PC-3 (cell line): Measurements from ENCODE around the gene TUBGCP6. TPM values are rescaled to one million over a fixed set of nuclear protein-coding genes. Genes with fewer than 3 reads are reported as not detected.

Experiments used
- ATAC-seq: fragments of 200-7000 bp; cut with Tn5 transposase; 2 replicates; pipeline ENCODE4 v1.9.1; 2020; ENCODE audit warnings: mild to moderate bottlenecking, moderate library complexity
- BruUV-seq: library from RNA; stranded (reverse); fragments of 400-500 nt; replicated peaks from 2 replicates; lab custom pipeline; 2021; lab: Mats Ljungman, UMichigan
- CTCF ChIA-PET: fragments of 300-600 bp; sonication (Branson Sonifier 250); formaldehyde crosslinking; loops from one replicate; lab custom pipeline; 2022; ENCODE audit warnings: antibody characterized with exemption; lab: Charles Lee
- POLR2A ChIA-PET: fragments of 300-600 bp; sonication (Branson Sonifier 250); formaldehyde crosslinking; loops from one replicate; lab custom pipeline; 2022; ENCODE audit warnings: antibody characterized with exemption; ENCODE audit not compliant: unreplicated experiment; lab: Charles Lee
- DNase-seq: peaks from one replicate; pipeline ENCODE4 v3.0.0-alpha.2; 2015
- H2AFZ ChIP-seq: fragments of 300-600 bp; sonication (generic); 2 replicates; pipeline ENCODE4 v1.6.0; 2016; ENCODE audit warnings: antibody characterized with exemption, low read length
- H3F3A ChIP-seq: fragments of 300-600 bp; sonication (generic); one replicate; pipeline ENCODE4 v1.6.0; 2017; ENCODE audit warnings: antibody characterized with exemption, low read length, control low read depth, mild to moderate bottlenecking; ENCODE audit not compliant: unreplicated experiment
- H3K27ac ChIP-seq: fragments of 300-600 bp; sonication (generic); 2 replicates; pipeline ENCODE4 v1.5.1; 2016; ENCODE audit warnings: mild to moderate bottlenecking, low read length
- H3K27me3 ChIP-seq: fragments of 300-600 bp; sonication (generic); 2 replicates; pipeline ENCODE4 v1.6.1; 2016; ENCODE audit warnings: low read length, mixed read lengths
- H3K36me3 ChIP-seq: fragments of 300-600 bp; sonication (generic); 2 replicates; pipeline ENCODE4 v1.6.1; 2016; ENCODE audit warnings: low read depth, mixed run types, low read length, mixed read lengths
- H3K4me1 ChIP-seq: fragments of 300-600 bp; sonication (generic); 2 replicates; pipeline ENCODE4 v1.5.1; 2016; ENCODE audit warnings: low read length; ENCODE audit not compliant: insufficient read depth
- H3K4me2 ChIP-seq: fragments of 300-600 bp; sonication (generic); 2 replicates; pipeline ENCODE4 v1.6.0; 2016; ENCODE audit warnings: low read length
- H3K4me3 ChIP-seq: fragments of 300-600 bp; sonication (generic); 2 replicates; pipeline ENCODE4 v1.5.1; 2016; ENCODE audit warnings: mild to moderate bottlenecking, low read length, mixed read lengths
- H3K79me2 ChIP-seq: fragments of 300-600 bp; sonication (generic); 2 replicates; pipeline ENCODE4 v1.6.1; 2017; ENCODE audit warnings: low read length, mixed read lengths
- H3K9ac ChIP-seq: fragments of 300-600 bp; sonication (generic); 2 replicates; pipeline ENCODE4 v1.6.0; 2016; ENCODE audit warnings: mild to moderate bottlenecking, low read length
- H3K9me2 ChIP-seq: fragments of 300-600 bp; sonication (generic); replicated peaks from 2 replicates; pipeline ENCODE4 v1.6.1; 2016; ENCODE audit warnings: mixed run types, low read length, mixed read lengths
- H3K9me3 ChIP-seq: fragments of 300-600 bp; sonication (generic); 2 replicates; pipeline ENCODE4 v1.6.1; 2016; ENCODE audit warnings: low read length, mixed read lengths
- H4K20me1 ChIP-seq: fragments of 300-600 bp; sonication (generic); 2 replicates; pipeline ENCODE4 v1.6.1; 2016; ENCODE audit warnings: low read length, mixed read lengths
- CTCF ChIP-seq: fragments of 300-600 bp; sonication (generic); conservative IDR thresholded peaks from 2 replicates; pipeline ENCODE4 v1.5.1; 2017; ENCODE audit warnings: antibody characterized with exemption, low read depth, mild to moderate bottlenecking, low read length
- EZH2 ChIP-seq: fragments of 300-600 bp; sonication (generic); IDR thresholded peaks from one replicate; pipeline ENCODE4 v1.6.1; 2017; ENCODE audit warnings: antibody characterized with exemption, mild to moderate bottlenecking, low read length; ENCODE audit not compliant: unreplicated experiment
- EZH2phosphoT487 ChIP-seq: fragments of 300-600 bp; sonication (generic); IDR thresholded peaks from 2 replicates; pipeline ENCODE4 v1.6.1; 2018; ENCODE audit warnings: mild to moderate bottlenecking, antibody characterized with exemption, low read length, borderline replicate concordance
- intact Hi-C: fragments of 100-400 bp; cut with micrococcal nuclease; formaldehyde crosslinking; loops from 2 replicates; pipeline ENCODE4 v1.9.0; 2023
- total RNA-seq: library from RNA; depleted of rRNA; stranded (reverse); fragments of >200 nt; gene quantifications from 2 replicates; pipeline ENCODE4 v1.2.3, GENCODE V29; 2014

TUBGCP6 gene
- total RNA-seq, 1 experiment from 2014 or later = 32.1 TPM

- no peak overlapping the region for H3K9ac ChIP-seq
- H2AFZ ChIP-seq = no peak overlapping the region
- no peaks in the 10 kb centered on the region for H4K20me1 ChIP-seq
- H3K4me3 ChIP-seq = no peak overlapping the region
- ATAC-seq = peak; percentile 51
- no peaks in the 10 kb centered on the region for H3K9me2 ChIP-seq
- no peaks in the 10 kb centered on the region for H3F3A ChIP-seq
- H3K4me2 ChIP-seq = no peak overlapping the region
- H3K27me3 ChIP-seq = no peaks in the 10 kb centered on the region
- TF ChIP-seq EZH2phosphoT487 (no peak), CTCF (no peak), EZH2 (no peak)
- peak; percentile 51 for DNase-seq
- CTCF ChIA-PET = no interaction called here
- no peak overlapping the region for H3K27ac ChIP-seq
- POLR2A ChIA-PET = no interaction called here
- intact Hi-C loops = no loop called here
- H3K36me3 ChIP-seq = peaks cover 5% of the 10 kb centered on the region; the same call in 1 of the 2 replicates
- no peaks in the 10 kb centered on the region for H3K9me3 ChIP-seq
- no TSS peak for BruUV-seq
- no peaks in the 10 kb centered on the region for H3K79me2 ChIP-seq
- H3K4me1 ChIP-seq = no peaks in the 10 kb centered on the region
Observed at GRCh38 chr22:50218996-50219727, 25.7 kb downstream of the TUBGCP6 start.

- no peak; the same call in 1 of the 2 replicates for ATAC-seq
- ChIA-PET CTCF (no interaction called here), POLR2A (no interaction called here)
- TF ChIP-seq CTCF = no peak
- no peak for TF ChIP-seq EZH2phosphoT487
- TF ChIP-seq EZH2 = no peak
- no peaks in the 10 kb centered on the region for H3K9me3 ChIP-seq
- H3K4me3 ChIP-seq = no peak overlapping the region
- no peaks in the 10 kb centered on the region for H3F3A ChIP-seq
- H3K79me2 ChIP-seq = no peaks in the 10 kb centered on the region
- peaks cover 5% of the 10 kb centered on the region; the same call in 1 of the 2 replicates for H3K36me3 ChIP-seq
- no peak overlapping the region for H3K4me2 ChIP-seq
- no peaks in the 10 kb centered on the region for H4K20me1 ChIP-seq
- no peaks in the 10 kb centered on the region for H3K4me1 ChIP-seq
- intact Hi-C loops = no loop called here
- no peaks in the 10 kb centered on the region for H3K9me2 ChIP-seq
- no peak overlapping the region for H3K9ac ChIP-seq
- no peak overlapping the region for H2AFZ ChIP-seq
- no peak for DNase-seq
- no peaks in the 10 kb centered on the region for H3K27me3 ChIP-seq
- no peak overlapping the region for H3K27ac ChIP-seq
- no TSS peak for BruUV-seq
Observed at GRCh38 chr22:50218153-50218995, 26.4 kb downstream of the TUBGCP6 start.
